GM18519 (cell line): ENCODE data around the gene WNT6.

Experiments used
- ATAC-seq: cut with Tn5 transposase; IDR thresholded peaks from one replicate; pipeline ENCODE4 v1.9.1; 2021; ENCODE audit warnings: mild to moderate bottlenecking, moderate library complexity; ENCODE audit not compliant: unreplicated experiment, low FRiP score

Gene WNT6

GRCh38 chr2:218920504-218920903 is 60.9 kb downstream of the WNT6 start:
- ATAC-seq: no peak
